K562 (cell line): ENCODE data around the gene UGT2B15. TPM values are rescaled to one million over a fixed set of nuclear protein-coding genes. Genes with fewer than 3 reads are reported as not detected.

ENCODE experiments used
- ELF1 ChIP-seq: fragments of 200-800 bp; sonication (Bioruptor generic); IDR thresholded peaks from 2 replicates; pipeline ENCODE4 v1.6.1; 2016; ENCODE audit warnings: missing genetic modification characterization, missing compliant biosample characterization
- GTF3C2 ChIP-seq: IDR thresholded peaks from 3 replicates; pipeline ENCODE4 v1.6.1; 2011; ENCODE audit warnings: borderline replicate concordance, mild to moderate bottlenecking, moderate library complexity; ENCODE audit not compliant: insufficient read length; ENCODE audit errors: extremely low read depth
- HNRNPL ChIP-seq: fragments of 200-400 bp; formaldehyde crosslinking; IDR thresholded peaks from 2 replicates; pipeline ENCODE4 v1.6.1; 2017; ENCODE audit warnings: low read depth, mild to moderate bottlenecking, low read length
- HNRNPLL ChIP-seq: fragments of 200-400 bp; formaldehyde crosslinking; IDR thresholded peaks from 2 replicates; pipeline ENCODE4 v1.6.1; 2017; ENCODE audit warnings: low read length, low read depth, mild to moderate bottlenecking; ENCODE audit not compliant: poor library complexity, severe bottlenecking
- NKRF ChIP-seq: fragments of 450-650 bp; IDR thresholded peaks from 2 replicates; pipeline ENCODE4 v1.6.1; 2016; ENCODE audit warnings: borderline replicate concordance
- ZNF518B ChIP-seq: fragments of 250-450 bp; sonication (Bioruptor Pico); IDR thresholded peaks from 2 replicates; pipeline ENCODE4 v1.5.0; 2021; ENCODE audit warnings: mild to moderate bottlenecking, moderate library complexity
- ZSCAN32 ChIP-seq: fragments of 450-650 bp; formaldehyde crosslinking; IDR thresholded peaks from 2 replicates; pipeline ENCODE4 v1.4.0; 2020; ENCODE audit warnings: mild to moderate bottlenecking, moderate library complexity
- polyA plus RNA-seq, 8 experiments: library from polyadenylated mRNA; depleted of rRNA in 4 of 8; stranded (reverse) in 5 of 8; unstranded in 3 of 8; fragments of >200 nt; fragmentation: Nextera tagmentation in 2 of 8; fragmentation: Illumina TruSeq in 1 of 8; extraction: Ambion mirVana in 2 of 8; extraction: Trizol in 1 of 8; gene quantifications; 2 replicates each; pipeline versions ENCODE4 v1.2.1 to v1.2.3, GENCODE V29; 2011 to 2014; ENCODE audit warnings: inconsistent platforms in 1 of 8, missing spikeins in 1 of 8
- total RNA-seq, 7 experiments: library from RNA; depleted of rRNA in 6 of 7; stranded (reverse); fragments of >200 nt in 6 of 7; fragmentation: Illumina TruSeq in 2 of 7; extraction: Trizol in 2 of 7; gene quantifications; 2 replicates each; pipeline versions ENCODE4 v1.2.1 to v1.2.3, GENCODE V29; 2011 to 2021; ENCODE audit warnings: low replicate concordance in 1 of 7

UGT2B15 gene
- total and polyA plus RNA-seq, 9 of the 15 experiments (the other 6 are each of a cell fraction or from before 2014, with no cell fraction given) = 0.06 to 0.16 (median 0.10) TPM; not detected in 6

DNA sequence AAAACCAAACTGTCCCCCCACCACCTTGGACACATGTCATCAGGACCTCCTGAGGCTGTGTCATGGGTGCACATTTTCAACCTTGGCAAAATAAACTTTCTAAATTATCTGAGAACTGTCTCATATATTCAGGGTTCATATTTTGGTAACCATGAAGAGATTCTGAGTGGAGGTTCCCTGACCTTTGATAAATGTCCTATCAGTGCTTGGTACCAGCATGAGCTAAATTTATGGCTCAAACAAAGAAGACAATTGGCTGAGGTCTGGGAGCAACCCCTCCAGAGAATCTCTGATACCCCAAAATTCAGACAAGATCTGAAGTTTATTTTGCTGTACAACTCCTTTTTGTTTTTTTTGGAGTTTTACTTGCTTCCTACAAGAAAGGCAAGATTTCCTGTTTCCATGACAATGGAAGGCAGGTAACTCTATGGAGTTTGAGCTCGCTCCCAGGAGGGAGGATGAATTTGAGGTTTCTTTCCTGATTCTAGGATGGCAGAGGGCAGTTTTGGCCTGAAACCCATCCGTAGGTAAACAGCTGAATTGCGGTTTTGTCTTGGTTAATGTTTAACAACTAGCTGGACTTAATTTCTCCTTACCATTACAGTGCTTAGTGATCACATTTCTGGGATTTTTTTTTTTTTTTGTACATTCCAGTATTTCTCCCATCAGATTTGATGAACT is 14.5 kb downstream of the UGT2B15 start (continued):
- TF ChIP-seq HNRNPL = no peak
- no peak for TF ChIP-seq NKRF
- no peak for TF ChIP-seq GTF3C2
- TF ChIP-seq ZNF518B (CRISPR knock-in tag) = no peak
- TF ChIP-seq ELF1 (tag) = no peak
- TF ChIP-seq HNRNPLL = no peak
- no peak for TF ChIP-seq ZSCAN32
